ENCODE data around the gene MYO9A. TPM values are rescaled to one million over a fixed set of nuclear protein-coding genes. Genes with fewer than 3 reads are reported as not detected.

The MYO9A gene
- total and polyA plus RNA-seq, 10 of the 15 experiments (the other 5 are each of a cell fraction or from before 2014, with no cell fraction given) = 3.3 to 25.3 (median 12.2) TPM

DNA sequence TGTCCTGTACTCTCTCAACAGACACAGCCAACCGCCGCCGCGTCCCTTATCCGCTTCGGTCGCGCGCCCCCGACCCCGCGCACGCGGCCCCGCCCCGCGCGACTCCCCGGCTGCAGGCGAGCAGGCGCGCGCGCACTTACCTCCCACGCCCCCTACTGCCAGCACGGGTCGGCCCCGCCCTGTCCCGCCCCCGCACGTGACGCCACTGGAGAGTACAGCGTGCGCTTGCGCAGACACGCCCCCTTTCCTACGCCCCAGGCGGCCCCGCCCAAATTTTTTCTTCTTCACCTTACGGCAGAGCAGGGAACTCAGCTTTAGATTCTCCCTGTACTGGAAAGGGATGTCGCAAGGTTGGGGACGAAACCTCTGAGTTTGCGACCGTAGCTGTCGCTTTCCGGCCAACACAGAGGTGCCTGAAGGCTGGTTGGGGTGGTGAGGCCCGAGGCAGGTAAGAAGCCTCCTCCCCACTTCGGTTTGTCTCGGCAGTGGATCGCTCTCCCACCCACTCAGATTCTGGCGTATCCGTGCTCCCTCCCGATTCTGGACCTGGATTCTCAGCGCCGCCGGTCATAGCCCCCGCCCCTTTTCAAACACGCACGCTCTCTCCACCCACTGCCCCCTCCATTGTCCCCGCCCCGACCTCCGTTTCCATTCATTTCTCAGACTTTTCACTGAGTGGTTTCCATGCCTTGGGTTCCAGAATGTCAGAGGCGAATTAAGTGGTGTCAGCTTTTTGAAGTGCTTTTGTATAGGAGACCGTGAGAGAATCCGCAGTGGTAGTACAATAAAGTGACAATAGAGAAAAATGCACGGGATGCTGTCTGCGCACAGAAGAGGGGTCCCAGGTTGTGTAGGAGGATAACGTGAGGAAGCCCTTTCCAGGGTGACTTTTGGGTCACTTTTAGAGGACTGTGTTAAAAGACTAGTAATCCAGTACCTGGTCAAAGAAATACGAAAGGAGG is at the start of gene MYO9A, which contains the start of gene SENP8 (continued):
- TF ChIP-seq, protein P1, sequence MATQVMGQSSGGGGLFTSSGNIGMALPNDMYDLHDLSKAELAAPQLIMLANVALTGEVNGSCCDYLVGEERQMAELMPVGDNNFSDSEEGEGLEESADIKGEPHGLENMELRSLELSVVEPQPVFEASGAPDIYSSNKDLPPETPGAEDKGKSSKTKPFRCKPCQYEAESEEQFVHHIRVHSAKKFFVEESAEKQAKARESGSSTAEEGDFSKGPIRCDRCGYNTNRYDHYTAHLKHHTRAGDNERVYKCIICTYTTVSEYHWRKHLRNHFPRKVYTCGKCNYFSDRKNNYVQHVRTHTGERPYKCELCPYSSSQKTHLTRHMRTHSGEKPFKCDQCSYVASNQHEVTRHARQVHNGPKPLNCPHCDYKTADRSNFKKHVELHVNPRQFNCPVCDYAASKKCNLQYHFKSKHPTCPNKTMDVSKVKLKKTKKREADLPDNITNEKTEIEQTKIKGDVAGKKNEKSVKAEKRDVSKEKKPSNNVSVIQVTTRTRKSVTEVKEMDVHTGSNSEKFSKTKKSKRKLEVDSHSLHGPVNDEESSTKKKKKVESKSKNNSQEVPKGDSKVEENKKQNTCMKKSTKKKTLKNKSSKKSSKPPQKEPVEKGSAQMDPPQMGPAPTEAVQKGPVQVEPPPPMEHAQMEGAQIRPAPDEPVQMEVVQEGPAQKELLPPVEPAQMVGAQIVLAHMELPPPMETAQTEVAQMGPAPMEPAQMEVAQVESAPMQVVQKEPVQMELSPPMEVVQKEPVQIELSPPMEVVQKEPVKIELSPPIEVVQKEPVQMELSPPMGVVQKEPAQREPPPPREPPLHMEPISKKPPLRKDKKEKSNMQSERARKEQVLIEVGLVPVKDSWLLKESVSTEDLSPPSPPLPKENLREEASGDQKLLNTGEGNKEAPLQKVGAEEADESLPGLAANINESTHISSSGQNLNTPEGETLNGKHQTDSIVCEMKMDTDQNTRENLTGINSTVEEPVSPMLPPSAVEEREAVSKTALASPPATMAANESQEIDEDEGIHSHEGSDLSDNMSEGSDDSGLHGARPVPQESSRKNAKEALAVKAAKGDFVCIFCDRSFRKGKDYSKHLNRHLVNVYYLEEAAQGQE (IDR thresholded peaks at IDR 0.05; ENCODE audit: low read depth, low read length) = no peak
- TF ChIP-seq, protein P2, sequence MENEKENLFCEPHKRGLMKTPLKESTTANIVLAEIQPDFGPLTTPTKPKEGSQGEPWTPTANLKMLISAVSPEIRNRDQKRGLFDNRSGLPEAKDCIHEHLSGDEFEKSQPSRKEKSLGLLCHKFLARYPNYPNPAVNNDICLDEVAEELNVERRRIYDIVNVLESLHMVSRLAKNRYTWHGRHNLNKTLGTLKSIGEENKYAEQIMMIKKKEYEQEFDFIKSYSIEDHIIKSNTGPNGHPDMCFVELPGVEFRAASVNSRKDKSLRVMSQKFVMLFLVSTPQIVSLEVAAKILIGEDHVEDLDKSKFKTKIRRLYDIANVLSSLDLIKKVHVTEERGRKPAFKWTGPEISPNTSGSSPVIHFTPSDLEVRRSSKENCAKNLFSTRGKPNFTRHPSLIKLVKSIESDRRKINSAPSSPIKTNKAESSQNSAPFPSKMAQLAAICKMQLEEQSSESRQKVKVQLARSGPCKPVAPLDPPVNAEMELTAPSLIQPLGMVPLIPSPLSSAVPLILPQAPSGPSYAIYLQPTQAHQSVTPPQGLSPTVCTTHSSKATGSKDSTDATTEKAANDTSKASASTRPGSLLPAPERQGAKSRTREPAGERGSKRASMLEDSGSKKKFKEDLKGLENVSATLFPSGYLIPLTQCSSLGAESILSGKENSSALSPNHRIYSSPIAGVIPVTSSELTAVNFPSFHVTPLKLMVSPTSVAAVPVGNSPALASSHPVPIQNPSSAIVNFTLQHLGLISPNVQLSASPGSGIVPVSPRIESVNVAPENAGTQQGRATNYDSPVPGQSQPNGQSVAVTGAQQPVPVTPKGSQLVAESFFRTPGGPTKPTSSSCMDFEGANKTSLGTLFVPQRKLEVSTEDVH (IDR thresholded peaks at IDR 0.05; ENCODE audit: low read depth, partially characterized antibody) = no peak
- TF ChIP-seq FOS (IDR thresholded peaks at IDR 0.05; ENCODE audit: borderline replicate concordance, extremely low read depth, insufficient read length) (no peak), IKZF1 (conservative IDR thresholded peaks at IDR 0.05) (no peak), MEF2B (IDR thresholded peaks at IDR 0.05; ENCODE audit: partially characterized antibody, poor library complexity, severe bottlenecking) (no peak), USF1 (IDR thresholded peaks at IDR 0.05; ENCODE audit: borderline replicate concordance, extremely low read length, insufficient read depth, low read depth, low read length) (peak; percentile 90), FOXK2 (IDR thresholded peaks at IDR 0.05) (no peak), BMI1 (IDR thresholded peaks at IDR 0.05; ENCODE audit: borderline replicate concordance) (no peak), YY1 (IDR thresholded peaks at IDR 0.05; ENCODE audit: low read depth, low read length) (peak; percentile 2; the same call in 1 of the 2 replicates), GABPA (IDR thresholded peaks at IDR 0.05; ENCODE audit: low read depth) (no peak), NFYA (IDR thresholded peaks at IDR 0.05; ENCODE audit: borderline replicate concordance, low read depth, low read length) (no peak), ZSCAN29 (IDR thresholded peaks at IDR 0.05) (no peak), ZNF384 (IDR thresholded peaks at IDR 0.05; ENCODE audit: borderline replicate concordance, low read depth, low read length) (no peak), PAX8 (IDR thresholded peaks at IDR 0.05) (no peak), NRF1 (conservative IDR thresholded peaks at IDR 0.05; ENCODE audit: low read depth, low read length) (peak; percentile 71), SUZ12 (IDR thresholded peaks at IDR 0.05; ENCODE audit: unreplicated experiment) (no peak), MTA2 (IDR thresholded peaks at IDR 0.05; ENCODE audit: low read depth) (peak; percentile 35; the same call in 1 of the 2 replicates), IKZF2 (IDR thresholded peaks at IDR 0.05) (no peak)
- TF ChIP-seq, protein P3, sequence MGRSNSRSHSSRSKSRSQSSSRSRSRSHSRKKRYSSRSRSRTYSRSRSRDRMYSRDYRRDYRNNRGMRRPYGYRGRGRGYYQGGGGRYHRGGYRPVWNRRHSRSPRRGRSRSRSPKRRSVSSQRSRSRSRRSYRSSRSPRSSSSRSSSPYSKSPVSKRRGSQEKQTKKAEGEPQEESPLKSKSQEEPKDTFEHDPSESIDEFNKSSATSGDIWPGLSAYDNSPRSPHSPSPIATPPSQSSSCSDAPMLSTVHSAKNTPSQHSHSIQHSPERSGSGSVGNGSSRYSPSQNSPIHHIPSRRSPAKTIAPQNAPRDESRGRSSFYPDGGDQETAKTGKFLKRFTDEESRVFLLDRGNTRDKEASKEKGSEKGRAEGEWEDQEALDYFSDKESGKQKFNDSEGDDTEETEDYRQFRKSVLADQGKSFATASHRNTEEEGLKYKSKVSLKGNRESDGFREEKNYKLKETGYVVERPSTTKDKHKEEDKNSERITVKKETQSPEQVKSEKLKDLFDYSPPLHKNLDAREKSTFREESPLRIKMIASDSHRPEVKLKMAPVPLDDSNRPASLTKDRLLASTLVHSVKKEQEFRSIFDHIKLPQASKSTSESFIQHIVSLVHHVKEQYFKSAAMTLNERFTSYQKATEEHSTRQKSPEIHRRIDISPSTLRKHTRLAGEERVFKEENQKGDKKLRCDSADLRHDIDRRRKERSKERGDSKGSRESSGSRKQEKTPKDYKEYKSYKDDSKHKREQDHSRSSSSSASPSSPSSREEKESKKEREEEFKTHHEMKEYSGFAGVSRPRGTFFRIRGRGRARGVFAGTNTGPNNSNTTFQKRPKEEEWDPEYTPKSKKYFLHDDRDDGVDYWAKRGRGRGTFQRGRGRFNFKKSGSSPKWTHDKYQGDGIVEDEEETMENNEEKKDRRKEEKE (IDR thresholded peaks at IDR 0.05) = no peak

All from GM12878 (cell line).